ENCODE data around the gene TSEN54. TPM values are rescaled to one million over a fixed set of nuclear protein-coding genes. Genes with fewer than 3 reads are reported as not detected.

TSEN54 gene
- total and polyA plus RNA-seq, 5 donors from 2014 or later = 35.2 to 54.6 (median 52.3) TPM

- Mint-ChIP-seq H3K4me1 (peaks cover 0 to 18% (median 10%) of the 10 kb centered on the region in 4 donors), H3K9me3 (no peaks in the 10 kb centered on the region), H3K4me3 (peak overlapping the region; percentile 73 to 85 (median 80)), H3K36me3 (peaks cover 3% of the 10 kb centered on the region), H3K27ac (peak overlapping the region in 1 of 3 donors; percentile 65), H3K27me3 (no peaks in the 10 kb centered on the region)
- H3K4me1 ChIP-seq (ENCODE audit: control insufficient read depth, insufficient read depth, low read length, poor library complexity, severe bottlenecking) = peaks cover 19% of the 10 kb centered on the region
- no peak overlapping the region for H3K4me3 ChIP-seq (ENCODE audit: low read depth, low read length)
- peaks cover 11% of the 10 kb centered on the region for H3K36me3 ChIP-seq (ENCODE audit: control insufficient read depth, insufficient read depth, low read length)
- ATAC-seq (ENCODE audit: low read depth in 2 of 2) (no peak), DNase-seq (no peak)
- no peaks in the 10 kb centered on the region for H3K27me3 ChIP-seq (ENCODE audit: control insufficient read depth, insufficient read depth, low read length)
- H3K27ac ChIP-seq (ENCODE audit: insufficient read depth, low read length, poor library complexity, severe bottlenecking) = peak overlapping the region; percentile 66
- H3K9me3 ChIP-seq (ENCODE audit: control insufficient read depth in 2 of 2, low read length in 2 of 2) = no peaks in the 10 kb centered on the region
Measured at GRCh38 chr17:75524269-75524969, 8.1 kb downstream of the TSEN54 start.

DNA sequence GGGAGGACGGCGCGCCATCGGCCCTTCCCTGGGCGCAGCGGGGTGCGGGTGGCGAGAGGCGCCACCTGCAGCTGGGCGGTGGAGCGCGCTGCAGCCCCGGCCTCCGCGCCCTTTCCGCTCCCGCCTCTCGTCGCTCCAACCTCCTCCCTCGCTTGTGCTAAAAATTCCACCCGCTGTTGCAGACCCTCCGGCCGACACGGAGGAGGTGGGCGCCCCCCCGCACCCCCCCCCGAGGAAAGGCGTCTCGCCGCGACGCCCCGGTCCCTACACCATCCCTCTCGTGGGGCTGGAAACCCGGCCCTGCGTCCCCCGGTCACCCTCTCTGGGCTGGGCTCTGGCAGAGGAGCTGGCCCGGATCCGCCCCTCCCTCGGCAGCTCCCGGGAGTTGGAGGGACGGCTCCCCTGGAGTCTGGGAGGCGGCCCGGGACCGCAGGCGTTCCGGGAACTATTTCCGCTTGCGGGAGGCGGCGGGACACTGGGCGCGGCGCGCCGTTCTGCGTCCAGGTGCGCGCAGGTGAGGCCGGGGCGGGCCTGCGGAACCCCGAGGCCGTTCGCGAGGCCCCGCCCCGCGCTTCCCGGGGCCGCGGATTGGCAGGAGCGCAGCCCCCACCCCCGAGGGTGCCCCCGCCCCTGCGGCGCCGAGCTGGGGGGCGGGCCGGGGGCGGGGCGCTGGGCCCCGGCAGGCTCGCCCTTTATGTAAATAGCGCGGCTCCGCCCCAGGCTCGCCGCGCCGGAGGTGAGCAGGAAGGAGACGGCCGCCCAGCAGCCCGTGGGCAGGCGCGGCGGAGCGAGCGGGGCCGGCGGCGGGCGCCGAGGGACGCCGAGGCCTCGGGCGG is 8.9 kb downstream of the TSEN54 start, which contains the start of gene LLGL2:
Gene LLGL2 (plus strand): TSS at position 728 of the 836 bp plus-strand sequence. CDS start 17,730 bp downstream, outside the sequence.
- DNase-seq (peak; percentile 84 to 89 (median 89)), ATAC-seq (ENCODE audit: low read depth in 2 of 2) (peak; percentile 89 to 94)
- H3K4me3 Mint-ChIP-seq = peak within 1 kb of the TSS; percentile 84 to 93 (median 88)
- Histone ChIP-seq H3K27me3 (ENCODE audit: control insufficient read depth, insufficient read depth, low read length) (no peaks in the 10 kb centered on the region), H3K36me3 (ENCODE audit: control insufficient read depth, insufficient read depth, low read length) (peaks cover 11% of the 10 kb centered on the region), H3K9me3 (ENCODE audit: control insufficient read depth in 2 of 2, low read length in 2 of 2) (no peaks in the 10 kb centered on the region), H3K4me3 (ENCODE audit: low read depth, low read length) (peak within 1 kb of the TSS; percentile 24), H3K4me1 (ENCODE audit: control insufficient read depth, insufficient read depth, low read length, poor library complexity, severe bottlenecking) (peaks cover 19% of the 10 kb centered on the region), H3K27ac (ENCODE audit: insufficient read depth, low read length, poor library complexity, severe bottlenecking) (peak within 1 kb of the TSS; percentile 66)
- peaks cover 0 to 14% (median 10%) of the 10 kb centered on the region in 4 donors for H3K4me1 Mint-ChIP-seq
- no peaks in the 10 kb centered on the region for H3K9me3 Mint-ChIP-seq
- H3K27me3 Mint-ChIP-seq = no peaks in the 10 kb centered on the region
- peak within 1 kb of the TSS in 1 of 3 donors; percentile 65 for H3K27ac Mint-ChIP-seq
- H3K36me3 Mint-ChIP-seq = peaks cover 3% of the 10 kb centered on the region

DNA sequence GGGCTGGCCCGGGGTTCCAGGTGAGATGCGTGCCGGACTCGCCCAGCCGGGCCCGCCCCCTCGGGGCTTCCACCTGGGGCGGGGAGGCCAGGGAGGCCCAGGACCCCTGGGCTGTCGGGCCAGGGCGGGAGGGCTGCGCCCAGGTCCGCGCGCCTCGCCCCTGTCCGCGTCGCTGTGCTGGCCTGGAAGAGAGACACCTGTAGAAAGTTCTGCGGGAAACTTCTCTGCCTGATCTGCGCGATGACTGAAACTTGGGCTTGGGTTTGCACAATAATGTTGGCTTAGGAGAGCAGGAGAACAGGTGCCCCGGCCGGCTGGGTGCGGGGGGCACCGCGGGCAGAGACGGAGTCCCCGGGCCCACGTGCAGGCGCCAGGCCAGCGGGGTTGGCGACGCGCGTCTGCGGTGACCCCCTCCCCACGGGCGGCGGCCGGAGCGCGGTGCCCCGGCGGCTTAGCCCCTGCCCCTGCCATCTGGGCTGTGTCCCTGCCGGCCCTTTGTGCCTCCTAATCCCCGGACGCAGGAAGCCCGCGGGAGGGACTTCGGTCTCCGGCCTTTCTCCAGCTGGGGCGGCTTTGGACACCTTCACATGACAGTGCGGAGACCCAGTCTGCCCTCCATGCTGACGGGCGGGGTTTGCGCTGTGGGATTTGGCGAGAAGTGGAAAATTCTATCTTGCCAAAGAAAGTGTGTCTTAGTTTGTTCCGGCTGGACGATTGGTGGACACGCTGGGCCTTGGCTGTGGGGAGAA is 9.7 kb downstream of the TSEN54 start:
- Mint-ChIP-seq H3K9me3 (no peaks in the 10 kb centered on the region), H3K27ac (no peak overlapping the region), H3K4me1 (peaks cover 0 to 14% (median 10%) of the 10 kb centered on the region in 4 donors), H3K4me3 (peak overlapping the region; percentile 84 to 93 (median 88)), H3K27me3 (no peaks in the 10 kb centered on the region), H3K36me3 (peaks cover 3% of the 10 kb centered on the region)
- Histone ChIP-seq H3K4me1 (ENCODE audit: control insufficient read depth, insufficient read depth, low read length, poor library complexity, severe bottlenecking) (peaks cover 19% of the 10 kb centered on the region), H3K27me3 (ENCODE audit: control insufficient read depth, insufficient read depth, low read length) (no peaks in the 10 kb centered on the region), H3K36me3 (ENCODE audit: control insufficient read depth, insufficient read depth, low read length) (peaks cover 11% of the 10 kb centered on the region), H3K9me3 (ENCODE audit: control insufficient read depth in 2 of 2, low read length in 2 of 2) (no peaks in the 10 kb centered on the region), H3K4me3 (ENCODE audit: low read depth, low read length) (peak overlapping the region; percentile 24), H3K27ac (ENCODE audit: insufficient read depth, low read length, poor library complexity, severe bottlenecking) (no peak overlapping the region)
- peak in 1 of 3 donors; percentile 21 for DNase-seq
- ATAC-seq (ENCODE audit: low read depth in 2 of 2) = no peak

DNA sequence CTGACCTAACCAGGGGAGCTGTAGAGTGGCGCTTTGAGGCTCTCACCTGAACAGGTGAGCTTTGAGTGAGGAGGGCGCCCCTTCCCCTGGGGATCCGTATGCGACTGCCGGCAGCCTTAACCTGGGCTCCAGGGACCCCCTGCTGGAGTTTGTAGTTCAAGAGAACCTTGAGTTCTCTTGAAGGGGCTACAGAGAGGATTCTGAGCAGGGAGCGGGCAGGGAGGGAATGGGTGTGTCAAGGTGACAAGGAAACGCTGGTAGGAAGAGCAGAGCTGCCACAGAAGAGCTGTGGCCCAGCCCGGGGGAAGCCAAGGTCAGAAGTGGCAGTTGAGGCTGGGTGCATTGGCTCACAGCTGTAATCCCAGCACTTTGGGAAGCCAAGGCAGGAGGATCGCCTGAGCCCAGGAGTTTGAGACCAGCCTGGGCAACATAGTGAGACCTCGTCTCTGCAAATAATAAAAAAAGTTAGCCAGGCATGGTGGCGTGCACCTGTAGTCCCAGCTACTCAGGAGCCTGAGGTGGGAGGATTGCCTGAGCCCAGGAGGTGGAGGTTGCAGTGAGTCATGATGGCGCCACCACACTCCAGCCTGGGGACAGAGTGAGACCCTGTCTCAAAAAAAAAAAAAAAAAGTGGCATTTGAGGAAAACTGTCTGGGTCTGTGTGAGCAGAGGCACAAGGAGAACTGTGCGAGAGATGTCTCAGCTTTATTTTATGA is 10.4 kb downstream of the TSEN54 start:
- Histone ChIP-seq H3K4me3 (ENCODE audit: low read depth, low read length) (peak overlapping the region; percentile 24), H3K9me3 (ENCODE audit: control insufficient read depth in 2 of 2, low read length in 2 of 2) (no peaks in the 10 kb centered on the region), H3K36me3 (ENCODE audit: control insufficient read depth, insufficient read depth, low read length) (peaks cover 7% of the 10 kb centered on the region), H3K4me1 (ENCODE audit: control insufficient read depth, insufficient read depth, low read length, poor library complexity, severe bottlenecking) (peaks cover 19% of the 10 kb centered on the region), H3K27me3 (ENCODE audit: control insufficient read depth, insufficient read depth, low read length) (no peaks in the 10 kb centered on the region), H3K27ac (ENCODE audit: insufficient read depth, low read length, poor library complexity, severe bottlenecking) (no peak overlapping the region)
- no peak overlapping the region for H3K27ac Mint-ChIP-seq
- H3K4me3 Mint-ChIP-seq = peak overlapping the region; percentile 76 to 93 (median 88)
- H3K9me3 Mint-ChIP-seq = no peaks in the 10 kb centered on the region
- DNase-seq = no peak
- H3K27me3 Mint-ChIP-seq = no peaks in the 10 kb centered on the region
- H3K4me1 Mint-ChIP-seq = peaks cover 0 to 14% (median 10%) of the 10 kb centered on the region in 4 donors
- no peak for ATAC-seq (ENCODE audit: low read depth in 2 of 2)
- peaks cover 3% of the 10 kb centered on the region for H3K36me3 Mint-ChIP-seq

GRCh38 chr17:75530837-75531720 is 14.8 kb downstream of the TSEN54 start:
- Mint-ChIP-seq H3K27ac (no peak overlapping the region), H3K27me3 (no peaks in the 10 kb centered on the region), H3K4me3 (peak overlapping the region in 1 of 4 donors; percentile 12), H3K36me3 (peaks cover 4% of the 10 kb centered on the region), H3K4me1 (peaks cover 0 to 37% (median 28%) of the 10 kb centered on the region in 4 donors), H3K9me3 (no peaks in the 10 kb centered on the region)
- Histone ChIP-seq H3K36me3 (ENCODE audit: control insufficient read depth, insufficient read depth, low read length) (no peaks in the 10 kb centered on the region), H3K9me3 (ENCODE audit: control insufficient read depth in 2 of 2, low read length in 2 of 2) (no peaks in the 10 kb centered on the region), H3K4me3 (ENCODE audit: low read depth, low read length) (no peak overlapping the region), H3K27ac (ENCODE audit: insufficient read depth, low read length, poor library complexity, severe bottlenecking) (no peak overlapping the region), H3K4me1 (ENCODE audit: control insufficient read depth, insufficient read depth, low read length, poor library complexity, severe bottlenecking) (peaks cover 20% of the 10 kb centered on the region), H3K27me3 (ENCODE audit: control insufficient read depth, insufficient read depth, low read length) (no peaks in the 10 kb centered on the region)
- DNase-seq = no peak
- no peak for ATAC-seq (ENCODE audit: low read depth in 2 of 2)

DNA sequence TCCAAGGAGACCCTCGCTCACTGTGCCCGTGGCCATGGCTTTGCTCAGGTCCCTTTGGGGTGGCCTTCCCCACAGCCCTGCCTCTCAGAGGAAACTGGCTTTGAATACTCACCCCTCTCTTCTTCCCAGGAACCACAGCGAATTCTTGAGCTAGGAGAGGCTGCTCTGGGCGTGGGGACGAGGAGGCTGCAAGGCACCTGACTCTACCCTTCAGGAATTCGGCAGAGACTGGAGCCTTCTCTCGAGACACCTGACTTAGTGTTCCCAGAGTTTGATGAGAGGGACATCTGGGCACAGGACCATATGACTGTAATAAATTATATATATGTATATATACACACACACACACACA is 15.4 kb downstream of the TSEN54 start:
- Histone ChIP-seq H3K27ac (ENCODE audit: insufficient read depth, low read length, poor library complexity, severe bottlenecking) (no peak overlapping the region), H3K9me3 (ENCODE audit: control insufficient read depth in 2 of 2, low read length in 2 of 2) (no peaks in the 10 kb centered on the region), H3K4me1 (ENCODE audit: control insufficient read depth, insufficient read depth, low read length, poor library complexity, severe bottlenecking) (peaks cover 14% of the 10 kb centered on the region), H3K36me3 (ENCODE audit: control insufficient read depth, insufficient read depth, low read length) (no peaks in the 10 kb centered on the region), H3K27me3 (ENCODE audit: control insufficient read depth, insufficient read depth, low read length) (no peaks in the 10 kb centered on the region), H3K4me3 (ENCODE audit: low read depth, low read length) (no peak overlapping the region)
- no peaks in the 10 kb centered on the region for H3K9me3 Mint-ChIP-seq
- H3K36me3 Mint-ChIP-seq = peaks cover 4% of the 10 kb centered on the region
- peaks cover 0 to 35% (median 24%) of the 10 kb centered on the region in 4 donors for H3K4me1 Mint-ChIP-seq
- no peak overlapping the region for H3K4me3 Mint-ChIP-seq
- no peaks in the 10 kb centered on the region for H3K27me3 Mint-ChIP-seq
- ATAC-seq (ENCODE audit: low read depth in 2 of 2) = no peak
- no peak overlapping the region for H3K27ac Mint-ChIP-seq
- no peak for DNase-seq
